Neural progenitor cell (in vitro differentiated cells): ENCODE results near the gene HDAC5. TPM values are rescaled to one million over a fixed set of nuclear protein-coding genes. Genes with fewer than 3 reads are reported as not detected.

ENCODE experiments used
- DNase-seq: peaks from one replicate; pipeline ENCODE4 v3.0.0-alpha.2; 2016; ENCODE audit warnings: low spot score
- H2AFZ ChIP-seq: fragments of 200-600 bp; sonication (generic); replicated peaks from 2 replicates; pipeline ENCODE4 v1.6.1; 2016; ENCODE audit warnings: antibody characterized with exemption
- H3F3A ChIP-seq: fragments of 200-600 bp; sonication (generic); 2 replicates; pipeline ENCODE4 v1.6.1; 2016; ENCODE audit warnings: antibody characterized with exemption, low read depth
- H3K27ac ChIP-seq: fragments of 200-600 bp; sonication (generic); 2 replicates; pipeline ENCODE4 v1.5.1; 2016; ENCODE audit warnings: mild to moderate bottlenecking
- H3K27me3 ChIP-seq: fragments of 200-600 bp; sonication (generic); 2 replicates; pipeline ENCODE4 v1.6.1; 2016; ENCODE audit warnings: mild to moderate bottlenecking, moderate library complexity
- H3K36me3 ChIP-seq: fragments of 200-600 bp; sonication (generic); 2 replicates; pipeline ENCODE4 v1.5.1; 2016
- H3K4me1 ChIP-seq: fragments of 200-600 bp; sonication (generic); 2 replicates; pipeline ENCODE4 v1.6.1; 2016; ENCODE audit warnings: mixed run types
- H3K4me2 ChIP-seq: fragments of 200-600 bp; sonication (generic); 2 replicates; pipeline ENCODE4 v1.6.1; 2016
- H3K4me3 ChIP-seq: fragments of 200-600 bp; sonication (generic); 2 replicates; pipeline ENCODE4 v1.5.1; 2016
- H3K79me2 ChIP-seq: fragments of 200-600 bp; sonication (generic); 2 replicates; pipeline ENCODE4 v1.6.1; 2016; ENCODE audit warnings: low read depth
- H3K9ac ChIP-seq: fragments of 200-600 bp; sonication (generic); 2 replicates; pipeline ENCODE4 v1.6.1; 2016
- H3K9me3 ChIP-seq: fragments of 200-600 bp; sonication (generic); 2 replicates; pipeline ENCODE4 v1.5.1; 2016; ENCODE audit warnings: low read depth
- H4K20me1 ChIP-seq: fragments of 200-600 bp; sonication (generic); 2 replicates; pipeline ENCODE4 v1.6.1; 2016; ENCODE audit warnings: low read depth
- H3K27ac Mint-ChIP-seq: 3 replicates; pipeline ENCODE4 v1.8.0; 2021; ENCODE audit warnings: mixed read lengths
- H3K27me3 Mint-ChIP-seq: 2 replicates; pipeline ENCODE4 v1.8.0; 2022; ENCODE audit warnings: low read depth, mild to moderate bottlenecking, inconsistent platforms, moderate library complexity, mixed read lengths; ENCODE audit not compliant: insufficient read depth
- H3K36me3 Mint-ChIP-seq: 3 replicates; pipeline ENCODE4 v1.8.0; 2021; ENCODE audit warnings: mixed read lengths
- H3K4me1 Mint-ChIP-seq: 3 replicates; pipeline ENCODE4 v1.8.0; 2021; ENCODE audit warnings: mixed read lengths
- H3K4me3 Mint-ChIP-seq: 3 replicates; pipeline ENCODE4 v1.8.0; 2021; ENCODE audit warnings: mild to moderate bottlenecking, moderate library complexity, mixed read lengths
- H3K9me3 Mint-ChIP-seq: 3 replicates; pipeline ENCODE4 v1.8.0; 2020; ENCODE audit warnings: mixed read lengths
- CTCF ChIP-seq: fragments of 200-600 bp; sonication (generic); IDR thresholded peaks from 2 replicates; pipeline ENCODE4 v1.5.1; 2017; ENCODE audit warnings: antibody characterized with exemption, mild to moderate bottlenecking
- EZH2 ChIP-seq: fragments of 200-600 bp; sonication (generic); IDR thresholded peaks from 2 replicates; pipeline ENCODE4 v1.6.1; 2017; ENCODE audit warnings: antibody characterized with exemption, mild to moderate bottlenecking, moderate library complexity
- EZH2phosphoT487 ChIP-seq: fragments of 200-600 bp; sonication (generic); IDR thresholded peaks from 2 replicates; pipeline ENCODE4 v1.6.1; 2017; ENCODE audit warnings: antibody characterized with exemption
- total RNA-seq: library from RNA; depleted of rRNA; stranded (reverse); fragments of >200 nt; gene quantifications from 2 replicates; pipeline ENCODE4 v1.2.3, GENCODE V29; 2015; ENCODE audit warnings: low replicate concordance

HDAC5 gene
- total RNA-seq, 1 donor from 2014 or later = 23.6 TPM

GRCh38 chr17:44094701-44095387 lies 28.6 kb downstream of the HDAC5 start:
- H3K36me3 Mint-ChIP-seq = peaks cover 2% of the 10 kb centered on the region
- peaks cover 17% of the 10 kb centered on the region for H3K4me1 ChIP-seq

GRCh38 chr17:44093231-44093900 lies 30.1 kb downstream of the HDAC5 start:
- Histone ChIP-seq H3K9ac (no peak overlapping the region), H2AFZ (no peak overlapping the region), H3K4me1 (peaks cover 17% of the 10 kb centered on the region), H3K4me3 (no peak overlapping the region), H3K4me2 (no peak overlapping the region), H3K9me3 (no peaks in the 10 kb centered on the region), H3K27ac (no peak overlapping the region), H4K20me1 (no peaks in the 10 kb centered on the region), H3K36me3 (no peaks in the 10 kb centered on the region), H3K27me3 (no peaks in the 10 kb centered on the region), H3F3A (peaks cover 36% of the 10 kb centered on the region), H3K79me2 (peaks cover 7% of the 10 kb centered on the region)
- peaks cover 41% of the 10 kb centered on the region for H3K4me1 Mint-ChIP-seq
- no peak overlapping the region for H3K4me3 Mint-ChIP-seq
- DNase-seq = no peak
- peaks cover 7% of the 10 kb centered on the region for H3K36me3 Mint-ChIP-seq
- peak overlapping the region; percentile 60 for H3K27ac Mint-ChIP-seq
- H3K27me3 Mint-ChIP-seq = peaks cover 5% of the 10 kb centered on the region
- no peaks in the 10 kb centered on the region for H3K9me3 Mint-ChIP-seq
- TF ChIP-seq EZH2phosphoT487 = no peak
- no peak for TF ChIP-seq EZH2
- no peak for TF ChIP-seq CTCF

More at GRCh38 chr17:44094701-44095387, 28.6 kb downstream of the HDAC5 start:
- Histone ChIP-seq H3K36me3 (no peaks in the 10 kb centered on the region), H3K9ac (no peak overlapping the region), H2AFZ (no peak overlapping the region), H3K27me3 (no peaks in the 10 kb centered on the region), H3K27ac (peak overlapping the region; percentile 90), H3K4me3 (peak overlapping the region; percentile 48), H3K4me2 (peak overlapping the region; percentile 81), H3F3A (peaks cover 36% of the 10 kb centered on the region), H3K79me2 (peaks cover 7% of the 10 kb centered on the region), H3K9me3 (no peaks in the 10 kb centered on the region), H4K20me1 (no peaks in the 10 kb centered on the region)
- Mint-ChIP-seq H3K4me1 (peaks cover 36% of the 10 kb centered on the region), H3K9me3 (no peaks in the 10 kb centered on the region), H3K27ac (peak overlapping the region; percentile 100), H3K27me3 (peaks cover 5% of the 10 kb centered on the region), H3K4me3 (peak overlapping the region; percentile 85)
- TF ChIP-seq CTCF (no peak), EZH2 (no peak), EZH2phosphoT487 (no peak)
- DNase-seq = no peak

- H3K27me3 ChIP-seq = no peaks in the 10 kb centered on the region
- Mint-ChIP-seq H3K4me1 (peaks cover 52% of the 10 kb centered on the region), H3K4me3 (no peak overlapping the region), H3K36me3 (peaks cover 7% of the 10 kb centered on the region), H3K9me3 (no peaks in the 10 kb centered on the region), H3K27ac (peak overlapping the region; percentile 29), H3K27me3 (peaks cover 5% of the 10 kb centered on the region)
- H3K9me3 ChIP-seq = no peaks in the 10 kb centered on the region
- no peak overlapping the region for H3K9ac ChIP-seq
- peaks cover 7% of the 10 kb centered on the region for H3K79me2 ChIP-seq
- peaks cover 26% of the 10 kb centered on the region for H3K4me1 ChIP-seq
- no peak overlapping the region for H3K27ac ChIP-seq
- TF ChIP-seq EZH2phosphoT487 (no peak), EZH2 (no peak), CTCF (no peak)
- H4K20me1 ChIP-seq = no peaks in the 10 kb centered on the region
- H2AFZ ChIP-seq = no peak overlapping the region
- DNase-seq = no peak
- H3K4me3 ChIP-seq = no peak overlapping the region
- no peaks in the 10 kb centered on the region for H3K36me3 ChIP-seq
- peaks cover 36% of the 10 kb centered on the region for H3F3A ChIP-seq
- no peak overlapping the region for H3K4me2 ChIP-seq
Measured at GRCh38 chr17:44092051-44092450, 31.4 kb downstream of the HDAC5 start.
